Measurements from ENCODE around the gene CEACAM19.

CEACAM19 gene

DNA sequence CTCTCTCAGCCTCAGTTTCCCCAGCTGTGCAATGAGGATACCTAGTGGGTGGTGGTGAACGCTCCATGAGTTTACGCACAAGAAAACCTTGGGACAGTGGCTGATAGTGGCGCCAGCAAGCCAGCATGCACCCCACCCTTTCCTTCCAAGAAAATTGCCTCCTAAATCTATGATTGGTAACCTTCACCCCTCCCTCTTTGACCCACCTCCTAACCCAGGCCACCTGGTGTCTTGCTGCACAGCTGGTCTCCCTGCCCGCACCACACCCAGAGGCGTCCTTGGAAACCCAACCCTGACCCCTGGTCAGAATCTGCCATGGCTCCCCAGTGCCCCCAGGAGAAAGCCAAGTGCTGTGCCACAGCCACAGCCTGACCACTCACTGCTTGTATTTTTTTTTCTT lies 54.4 kb downstream of the CEACAM19 start:
- no peak for DNase-seq

DNA sequence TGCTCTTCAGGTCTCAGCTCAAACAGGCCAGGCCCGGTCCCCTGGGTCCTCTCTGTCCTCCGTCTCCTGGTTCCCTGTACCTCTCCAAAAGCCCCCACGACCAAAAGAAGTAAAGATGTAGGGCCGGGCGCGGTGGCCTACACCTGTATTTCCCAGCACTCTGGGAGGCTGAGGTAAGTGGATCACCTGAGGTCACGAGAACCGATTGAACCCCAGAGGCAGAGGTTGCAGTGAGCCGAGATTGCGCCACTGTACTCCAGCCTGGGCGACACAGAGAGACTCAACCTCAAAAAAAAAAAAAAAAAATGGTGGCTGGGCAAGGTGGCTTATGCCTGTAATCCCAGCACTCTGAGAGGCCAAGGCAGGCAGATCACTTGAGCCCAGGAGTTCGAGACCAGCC lies 55.2 kb downstream of the CEACAM19 start:
- DNase-seq: no peak

DNA sequence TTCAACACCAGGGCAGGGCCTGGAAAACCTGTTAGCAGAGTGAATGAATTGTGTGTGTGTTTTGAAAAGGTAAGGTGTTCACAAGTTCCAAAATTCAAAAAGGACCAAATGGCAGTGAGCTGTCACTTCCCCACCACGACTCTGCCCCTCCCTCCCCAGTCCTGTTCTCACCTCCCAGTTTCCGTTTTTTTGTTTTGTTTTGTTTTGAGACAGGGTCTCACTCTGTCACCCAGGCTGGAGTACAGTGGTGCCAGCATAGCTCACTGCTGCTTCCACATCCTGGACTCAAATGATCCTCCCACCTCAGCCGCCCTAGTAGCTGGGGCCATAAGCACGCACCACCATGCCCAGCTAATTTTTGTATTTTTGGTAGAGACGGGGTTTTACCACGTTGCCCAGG lies 56.9 kb downstream of the CEACAM19 start:
- no peak for DNase-seq

DNA sequence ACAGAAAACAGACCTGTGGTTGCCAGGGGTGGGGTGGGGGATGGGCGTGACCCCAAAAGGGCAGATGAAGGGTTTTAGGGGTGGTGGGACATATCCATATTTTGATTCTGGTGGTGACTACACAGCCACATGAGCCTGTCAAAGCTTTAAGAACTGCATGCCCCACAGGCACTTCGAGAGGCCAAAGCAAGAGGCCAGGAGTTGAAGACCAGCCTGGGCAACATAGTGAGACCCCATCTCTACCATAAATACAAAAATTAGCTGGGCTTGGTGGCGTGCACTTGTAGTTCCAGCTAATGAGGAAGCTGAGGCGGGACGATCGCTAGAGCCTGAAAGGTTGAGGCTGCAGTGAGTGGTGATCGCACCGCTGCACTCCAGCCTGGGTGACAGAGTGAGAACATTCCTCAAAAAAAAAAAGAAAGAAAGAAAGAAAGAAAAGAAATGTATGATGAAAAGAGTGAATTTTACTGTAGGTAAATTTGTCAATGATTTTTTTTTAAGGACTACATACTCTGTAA lies 58.3 kb downstream of the CEACAM19 start:
- no peak for DNase-seq

DNA sequence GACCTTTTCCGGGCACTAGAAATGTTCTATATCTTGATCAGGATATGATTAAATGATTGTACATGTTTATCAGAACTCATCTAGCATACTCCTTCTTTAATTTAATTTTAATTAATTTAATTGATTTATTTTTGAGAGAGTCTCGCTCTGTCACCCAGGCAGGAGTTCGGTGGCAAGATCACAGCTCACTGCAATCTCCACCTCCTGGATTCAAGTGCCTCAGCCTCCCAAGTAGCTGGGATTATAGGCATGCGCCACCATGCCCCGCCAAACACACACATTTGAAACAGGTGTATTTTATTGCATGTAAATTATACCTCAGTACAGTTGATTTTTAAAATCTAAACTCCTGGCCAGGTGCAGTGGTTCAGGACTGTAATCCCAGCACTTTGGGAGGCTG lies 59.8 kb downstream of the CEACAM19 start:
- no peak for DNase-seq

DNA sequence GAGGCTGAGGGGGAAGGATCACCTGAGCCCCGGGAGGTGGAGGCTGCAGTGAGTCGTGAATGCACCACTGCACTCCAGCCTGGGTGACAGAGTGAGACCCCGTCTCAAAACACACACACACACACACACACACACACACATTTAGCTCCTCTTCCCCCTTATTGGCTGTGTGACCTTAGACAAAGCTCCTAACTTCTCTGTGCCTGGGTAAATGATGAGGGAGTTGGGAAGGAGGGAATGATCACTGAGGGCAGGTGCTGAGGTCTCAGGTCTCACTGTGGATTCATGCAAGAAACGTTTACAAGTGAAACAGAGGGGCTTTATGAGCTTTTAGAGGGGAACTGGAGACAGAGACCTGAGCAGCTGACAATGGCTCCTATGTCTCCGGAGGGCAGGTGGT lies 60.3 kb downstream of the CEACAM19 start:
- DNase-seq: no peak

DNA sequence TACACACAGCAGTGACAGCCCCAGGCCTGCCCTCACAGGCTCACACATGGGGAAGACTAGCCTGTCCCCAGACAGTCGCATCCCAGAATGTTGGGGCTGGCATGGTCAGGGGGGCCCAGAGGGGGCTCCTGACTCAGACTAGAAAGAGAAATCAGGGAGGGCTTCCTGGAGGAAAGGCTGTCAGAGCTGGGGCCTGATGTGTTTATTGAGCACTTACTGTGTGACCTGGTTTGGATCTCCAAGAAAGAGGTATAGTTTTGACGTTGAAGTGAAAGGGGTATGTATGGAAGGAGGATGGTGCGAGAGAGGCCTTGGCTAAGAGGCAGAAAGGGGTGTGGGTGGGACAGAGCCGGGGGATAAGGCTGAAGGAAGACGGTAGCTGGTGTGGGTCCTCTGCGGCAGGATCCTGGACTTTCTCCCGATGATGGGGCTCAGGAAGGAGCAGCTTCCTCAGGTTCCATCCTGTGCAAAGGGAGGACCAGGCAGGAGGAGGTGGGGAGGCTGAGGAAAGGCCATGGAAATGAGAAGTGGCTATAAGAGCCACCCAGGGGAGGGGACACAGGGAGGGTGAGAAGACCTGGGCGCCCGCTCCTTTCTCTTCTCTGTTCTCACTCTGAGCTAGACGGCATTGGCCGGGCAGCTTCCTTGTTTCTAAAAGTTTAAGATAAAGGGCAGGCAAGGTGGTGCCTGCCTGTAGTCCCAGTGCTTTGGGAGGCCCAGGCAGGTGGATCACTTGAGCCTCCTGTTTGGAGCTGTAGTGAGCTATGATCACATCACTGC lies 61.1 kb downstream of the CEACAM19 start:
- DNase-seq: no peak
